ENCODE measurements around the gene ATPAF2.
A peak's percentile ranks its signal among the peaks of the same experiment; 100 is the strongest.
"Not testable (repeated sequence)": the region's sequence is repeated elsewhere in the genome, so short reads cannot be mapped to it uniquely, and the experiment has no call there.

Gene ATPAF2

GRCh38 chr17:18008496-18009268, 30.3 kb downstream of the ATPAF2 start:
- DNase-seq: no peak

GRCh38 chr17:18006495-18007239, 32.3 kb downstream of the ATPAF2 start:
- DNase-seq: no peak

GRCh38 chr17:18005496-18005895, 33.5 kb downstream of the ATPAF2 start:
- no peak for DNase-seq

GRCh38 chr17:18004884-18005305, 34.1 kb downstream of the ATPAF2 start:
- DNase-seq: peak; percentile 80

- DNase-seq: peak; percentile 96
Observed at GRCh38 chr17:18004345-18004744, 34.6 kb downstream of the ATPAF2 start.

GRCh38 chr17:18002171-18002570, 36.8 kb downstream of the ATPAF2 start:
- DNase-seq: no peak

GRCh38 chr17:18000030-18000408, 38.9 kb downstream of the ATPAF2 start:
- no peak for DNase-seq

GRCh38 chr17:17999364-18000029, 39.5 kb downstream of the ATPAF2 start:
- peak; percentile 70 for DNase-seq

- no peak for DNase-seq
Observed at GRCh38 chr17:17998934-17999333, 40.0 kb downstream of the ATPAF2 start.

GRCh38 chr17:17995887-17996286, 43.1 kb downstream of the ATPAF2 start:
- not testable (repeated sequence) for DNase-seq

- peak; percentile 59 for DNase-seq
Observed at GRCh38 chr17:17994271-17995069, 44.5 kb downstream of the ATPAF2 start.

- no peak for DNase-seq
Observed at GRCh38 chr17:17993852-17994251, 45.1 kb downstream of the ATPAF2 start.

GRCh38 chr17:17993366-17993765, 45.6 kb downstream of the ATPAF2 start:
- no peak for DNase-seq

- DNase-seq: no peak
Observed at GRCh38 chr17:17990282-17990681, 48.7 kb downstream of the ATPAF2 start.

- no peak for DNase-seq
Observed at GRCh38 chr17:17989618-17990017, 49.4 kb downstream of the ATPAF2 start.

- DNase-seq: no peak
Observed at GRCh38 chr17:17989081-17989480, 49.9 kb downstream of the ATPAF2 start.

GRCh38 chr17:17988427-17988945, 50.5 kb downstream of the ATPAF2 start:
- DNase-seq: no peak

GRCh38 chr17:17987901-17988300, 51.1 kb downstream of the ATPAF2 start:
- DNase-seq: no peak

GRCh38 chr17:17987187-17987896, 51.6 kb downstream of the ATPAF2 start:
- no peak for DNase-seq

- no peak for DNase-seq
Observed at GRCh38 chr17:17985555-17985954, 53.4 kb downstream of the ATPAF2 start.

- no peak for DNase-seq
Observed at GRCh38 chr17:17985153-17985552, 53.8 kb downstream of the ATPAF2 start.

- no peak for DNase-seq
Observed at GRCh38 chr17:17983776-17984175, 55.2 kb downstream of the ATPAF2 start.
